ENCODE results near the gene NDUFB8.

GRCh38 chr10:100561005-100561404 is 31.3 kb upstream of the NDUFB8 start:
- TF ChIP-seq CTCF (IDR thresholded peaks at IDR 0.05) = no peak
- no peak for TF ChIP-seq POLR2A (IDR thresholded peaks at IDR 0.05; ENCODE audit: low read depth)

Data from esophagus muscularis mucosa (tissue), 3 donors.